Stimulated activated CD4-positive, alpha-beta T cell treated with anti-CD3 and anti-CD28 coated beads, Interleukin-4, amount 100 ng/mL, for 48 hours (primary cell): ENCODE measurements around the gene PCK1.

ENCODE experiments used
- DNase-seq, 2 donors: peaks; one replicate each; pipeline ENCODE4 v3.0.0-alpha.2; 2020; ENCODE audit warnings: low read depth in 2 of 2

Gene PCK1

DNA sequence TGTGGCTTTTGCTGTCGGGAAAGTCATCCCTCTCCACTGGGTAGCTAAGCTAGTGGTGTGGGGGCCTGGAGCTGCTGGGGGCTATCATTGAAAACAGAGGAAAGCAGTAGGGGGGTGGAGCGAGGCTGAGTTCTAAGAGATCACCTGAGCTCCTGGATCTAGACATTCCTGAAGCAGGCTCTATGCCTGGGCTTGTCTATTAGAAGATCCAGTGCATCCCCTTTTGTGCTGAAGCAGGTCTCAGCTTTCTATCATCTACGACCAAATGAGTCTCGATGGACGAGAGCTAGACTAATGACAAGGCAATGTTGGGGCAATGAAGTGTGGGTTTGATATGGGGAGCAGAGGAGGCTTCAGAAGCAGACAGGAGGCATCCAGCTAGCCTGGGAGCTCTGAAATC, 40.8 kb downstream of the PCK1 start:
- no peak for DNase-seq

DNA sequence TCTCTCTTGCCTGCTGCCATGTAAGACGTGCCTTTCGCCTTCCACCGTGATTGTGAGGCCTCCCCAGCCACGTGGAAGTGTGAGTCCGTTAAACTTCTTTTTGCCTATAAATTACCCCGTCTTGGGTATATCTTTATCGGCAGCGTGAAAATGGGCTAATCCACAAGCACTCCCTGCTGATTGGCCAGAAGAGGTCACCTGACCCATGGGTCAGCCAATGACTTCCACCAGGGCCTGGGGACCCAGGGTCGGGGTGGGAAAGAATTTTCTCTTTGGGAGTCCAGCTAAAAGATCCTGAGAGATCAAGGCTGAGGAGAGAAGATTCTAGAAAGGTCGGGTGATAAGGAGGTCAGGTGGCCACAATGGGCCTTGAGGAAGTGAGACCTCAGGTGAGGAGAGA, 42.2 kb downstream of the PCK1 start:
- DNase-seq = no peak

DNA sequence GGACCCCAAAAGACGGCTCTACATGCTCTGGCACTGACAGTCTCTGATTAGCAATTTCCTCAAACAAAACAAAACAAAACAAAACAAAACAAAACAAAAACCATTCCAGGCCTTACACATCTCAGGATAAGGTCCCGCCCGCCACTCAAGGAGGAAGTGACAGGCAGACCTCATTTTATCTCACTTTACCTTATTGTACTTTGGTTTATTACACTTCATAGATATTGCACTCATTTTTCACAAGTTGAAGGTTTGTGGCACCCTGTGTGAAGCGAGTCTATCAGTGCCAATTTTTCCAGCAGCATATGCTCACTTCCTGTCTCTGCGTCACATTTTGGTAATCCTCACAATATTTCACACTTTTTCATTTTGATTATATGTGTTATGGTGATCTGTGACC, 44.1 kb downstream of the PCK1 start:
- DNase-seq = no peak

DNA sequence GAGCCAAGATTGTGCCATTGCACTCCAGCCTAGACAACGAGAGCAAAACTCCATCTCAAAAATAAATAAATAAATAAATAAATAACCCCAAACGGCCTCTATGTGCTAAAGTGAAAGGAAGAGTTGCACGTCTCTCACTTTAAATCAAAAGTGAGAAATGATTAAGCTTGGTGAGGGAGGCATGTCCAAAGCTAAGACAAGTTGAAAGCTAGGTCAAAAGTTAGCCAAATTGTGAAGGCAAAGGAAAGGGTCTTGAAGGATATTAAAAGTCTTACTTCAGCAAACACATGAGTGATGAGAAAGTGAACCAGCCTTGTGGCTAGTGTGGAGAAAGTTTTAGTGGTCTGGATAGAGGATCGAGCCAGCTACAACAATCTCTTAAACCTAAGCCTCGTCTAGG, 45.0 kb downstream of the PCK1 start:
- no peak for DNase-seq

DNA sequence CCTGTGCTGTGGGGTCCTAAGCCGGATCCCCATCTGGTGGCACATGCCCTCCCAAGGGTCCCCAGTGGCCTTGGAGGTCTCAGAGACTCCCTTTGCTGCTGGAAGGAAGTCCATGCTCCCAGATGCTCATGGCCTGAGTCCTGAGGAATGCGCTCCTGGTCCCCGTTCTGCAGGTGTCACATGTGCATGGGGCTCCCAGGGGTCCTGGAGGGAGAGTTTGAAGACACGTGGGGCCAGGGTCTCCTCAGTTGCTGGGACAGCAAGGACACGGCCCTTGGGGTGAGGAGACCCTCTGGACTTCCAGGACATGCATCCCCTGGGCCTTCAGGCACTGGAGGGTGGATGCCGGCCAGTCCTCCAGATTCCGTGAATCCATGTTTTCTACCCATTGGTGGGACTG, 47.6 kb downstream of the PCK1 start:
- no peak for DNase-seq

DNA sequence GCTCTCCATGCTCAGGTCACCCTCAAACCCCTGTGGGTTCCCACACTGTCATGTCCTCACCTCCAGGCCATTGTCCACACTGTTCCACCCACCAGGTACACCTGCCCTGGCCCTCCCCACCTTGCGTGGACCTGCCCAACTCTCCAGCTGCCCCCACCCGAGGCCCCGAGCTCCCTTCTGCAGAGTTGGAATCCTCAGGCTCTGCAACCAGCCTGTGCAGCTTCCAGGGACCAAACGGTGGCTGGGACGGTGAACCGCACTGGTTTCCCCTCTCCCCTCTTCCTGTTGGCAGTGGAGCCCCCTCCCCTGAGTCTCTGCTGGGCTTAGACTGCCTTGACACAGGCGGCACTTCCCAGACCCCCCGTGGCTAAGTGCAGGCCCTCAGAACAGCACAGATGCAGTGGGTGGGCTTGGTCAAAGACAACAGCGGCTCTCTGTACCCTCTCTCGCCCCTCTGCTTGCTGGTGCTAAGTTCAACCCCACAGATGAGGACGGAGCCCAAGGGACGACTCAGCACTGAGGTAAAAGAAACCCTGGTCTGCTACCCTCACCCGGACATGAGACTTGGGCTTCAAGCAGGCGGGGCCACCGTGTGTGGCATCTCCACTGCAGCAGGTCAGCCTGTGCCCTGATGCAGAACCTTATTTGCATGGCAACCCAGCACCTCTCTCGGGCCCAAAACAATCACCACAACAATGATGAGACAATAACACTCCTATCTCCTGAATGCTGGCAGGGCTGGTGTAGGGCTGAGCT, 48.4 kb downstream of the PCK1 start:
- no peak for DNase-seq

DNA sequence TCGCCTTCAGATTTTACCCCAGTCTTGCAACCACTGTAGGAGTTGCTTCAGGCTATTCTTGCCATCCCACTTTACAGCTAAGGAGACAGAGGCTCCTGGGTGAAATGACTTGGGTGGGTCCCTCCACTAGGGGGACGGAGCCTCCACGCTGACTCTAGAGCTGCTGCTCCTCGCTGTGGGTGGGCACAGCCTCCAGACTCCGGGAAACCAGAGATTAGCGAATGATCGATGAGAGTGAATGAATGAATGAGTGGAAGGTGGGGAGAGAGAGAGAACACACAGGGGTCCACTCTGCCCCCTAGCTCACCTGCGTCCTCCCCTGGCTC, 48.9 kb downstream of the PCK1 start:
- DNase-seq = no peak

DNA sequence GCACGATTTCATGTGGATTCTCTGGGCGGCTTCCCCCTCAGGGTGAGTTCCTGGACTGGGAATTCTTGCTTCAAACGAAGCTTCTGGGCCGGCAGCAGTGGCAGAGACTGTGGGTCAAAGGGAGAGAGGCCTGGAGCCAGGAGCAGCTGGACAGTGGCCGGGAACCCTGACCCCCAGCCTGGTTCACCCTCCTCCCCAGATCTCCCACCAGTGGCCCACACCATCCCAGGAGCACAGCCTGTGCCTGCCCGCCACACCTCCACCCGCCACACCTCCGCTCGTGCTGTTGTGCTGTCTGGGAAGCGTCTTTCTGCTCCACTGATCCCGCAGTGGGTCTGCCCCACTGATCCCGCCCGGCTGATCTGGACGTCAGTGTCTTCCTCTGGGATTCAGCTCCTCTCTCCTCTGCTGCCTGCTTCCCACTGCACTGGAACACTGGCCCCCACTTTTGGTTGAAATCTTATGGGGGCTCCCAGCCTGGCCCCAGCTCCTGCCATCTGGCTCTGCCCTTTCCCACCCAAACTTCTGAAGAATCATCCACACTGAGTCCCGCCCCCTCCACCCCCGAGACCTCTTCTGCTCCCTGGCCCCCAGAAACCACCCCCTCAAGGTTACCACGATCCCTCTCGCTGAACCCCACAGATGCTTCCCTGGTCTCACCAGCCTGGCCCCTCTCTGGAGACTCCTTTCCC, 49.5 kb downstream of the PCK1 start:
- no peak for DNase-seq

DNA sequence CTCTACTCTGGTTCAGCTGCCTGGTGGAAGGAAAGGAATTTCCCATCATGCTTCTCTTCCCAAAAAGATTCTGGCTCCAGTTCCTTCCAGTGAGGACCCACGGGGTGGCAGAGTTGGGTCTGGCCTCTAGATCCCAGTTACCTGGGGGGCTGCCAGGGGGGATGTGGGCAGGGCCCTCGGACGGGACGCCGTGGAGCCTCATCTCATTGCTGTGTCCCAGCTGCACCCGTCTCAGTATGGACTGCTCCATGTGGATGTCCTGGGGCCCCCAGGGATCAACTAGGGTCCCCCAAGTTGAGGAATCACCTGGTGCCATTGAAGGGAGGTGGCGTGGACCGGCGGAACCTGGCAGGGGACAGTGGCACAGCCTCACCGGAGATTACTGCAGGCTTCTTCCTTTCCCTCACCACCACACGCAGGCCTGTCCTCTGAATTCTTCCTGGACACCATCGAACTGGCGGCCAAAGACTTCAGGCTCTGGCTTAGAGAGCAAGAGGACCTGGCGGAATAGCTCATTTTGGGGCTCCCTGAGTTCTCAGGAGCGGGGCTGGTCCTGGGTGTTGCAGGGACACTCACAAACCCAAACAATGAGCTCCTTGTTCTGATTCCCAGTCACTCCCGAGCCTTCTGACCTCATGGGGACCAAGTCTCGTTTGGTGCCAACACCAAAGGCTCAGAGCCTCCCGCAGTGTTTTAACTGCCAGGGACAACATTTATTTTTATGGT, 50.8 kb downstream of the PCK1 start:
- DNase-seq = no peak

DNA sequence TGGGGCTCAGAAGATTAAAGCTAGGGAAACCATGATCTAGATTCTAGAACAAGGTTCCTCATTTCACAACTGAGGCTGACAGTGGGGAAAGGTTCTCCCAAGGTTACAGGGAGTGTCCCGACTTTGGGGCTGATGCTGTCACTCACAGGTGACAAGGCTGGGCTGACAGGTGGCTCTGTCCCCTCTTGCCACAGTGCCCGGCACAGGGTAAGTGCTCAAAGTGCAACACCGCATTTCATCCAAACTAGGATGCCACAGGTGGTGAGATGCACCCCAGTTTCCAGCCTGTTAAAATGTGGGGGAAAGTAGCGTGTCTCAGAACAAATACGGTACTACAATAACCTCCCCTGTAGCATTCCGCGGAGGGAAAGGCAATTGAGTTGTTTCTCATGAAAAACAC, 51.5 kb downstream of the PCK1 start:
- no peak for DNase-seq

DNA sequence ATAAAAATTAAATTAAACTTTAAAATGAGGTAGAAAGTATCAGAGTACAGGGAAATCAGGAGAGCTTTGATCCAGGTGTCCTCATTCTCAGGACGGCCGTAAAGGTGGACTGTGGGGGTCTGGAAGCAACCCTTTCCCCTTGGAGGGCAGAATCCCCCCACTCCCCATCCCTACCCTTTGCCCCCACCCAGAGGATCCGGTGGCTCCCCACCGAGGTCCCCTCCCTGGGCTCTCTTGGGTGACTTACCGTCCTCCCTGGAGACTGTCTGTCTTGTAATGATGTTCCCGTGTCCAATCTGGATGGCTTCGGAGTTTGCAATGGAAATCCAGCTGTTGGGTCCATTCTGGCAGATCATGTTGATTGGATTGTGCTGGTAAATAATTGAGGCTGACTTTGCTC, 52.0 kb downstream of the PCK1 start:
- DNase-seq = no peak

DNA sequence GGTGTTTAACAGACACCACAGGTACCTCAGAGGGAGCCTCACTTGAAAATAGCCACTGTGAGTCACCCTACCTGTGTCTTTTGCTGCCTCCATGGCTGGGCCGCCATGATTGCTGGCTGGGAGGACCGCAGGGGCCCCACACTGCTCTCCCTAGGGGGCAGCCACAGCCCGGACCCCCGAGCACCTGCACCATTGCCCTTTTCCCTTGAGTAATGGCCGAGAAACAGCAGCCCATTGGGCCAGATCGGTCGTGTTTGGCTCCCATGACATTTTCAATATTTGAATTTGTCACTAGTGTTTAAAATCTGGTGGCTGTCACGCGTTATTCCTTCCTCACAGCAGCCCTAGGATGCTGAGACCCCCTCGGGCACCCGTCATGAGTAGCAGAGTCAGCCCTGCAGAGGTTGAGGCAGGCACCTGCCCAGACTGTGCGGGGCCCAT, 52.6 kb downstream of the PCK1 start:
- DNase-seq = no peak

DNA sequence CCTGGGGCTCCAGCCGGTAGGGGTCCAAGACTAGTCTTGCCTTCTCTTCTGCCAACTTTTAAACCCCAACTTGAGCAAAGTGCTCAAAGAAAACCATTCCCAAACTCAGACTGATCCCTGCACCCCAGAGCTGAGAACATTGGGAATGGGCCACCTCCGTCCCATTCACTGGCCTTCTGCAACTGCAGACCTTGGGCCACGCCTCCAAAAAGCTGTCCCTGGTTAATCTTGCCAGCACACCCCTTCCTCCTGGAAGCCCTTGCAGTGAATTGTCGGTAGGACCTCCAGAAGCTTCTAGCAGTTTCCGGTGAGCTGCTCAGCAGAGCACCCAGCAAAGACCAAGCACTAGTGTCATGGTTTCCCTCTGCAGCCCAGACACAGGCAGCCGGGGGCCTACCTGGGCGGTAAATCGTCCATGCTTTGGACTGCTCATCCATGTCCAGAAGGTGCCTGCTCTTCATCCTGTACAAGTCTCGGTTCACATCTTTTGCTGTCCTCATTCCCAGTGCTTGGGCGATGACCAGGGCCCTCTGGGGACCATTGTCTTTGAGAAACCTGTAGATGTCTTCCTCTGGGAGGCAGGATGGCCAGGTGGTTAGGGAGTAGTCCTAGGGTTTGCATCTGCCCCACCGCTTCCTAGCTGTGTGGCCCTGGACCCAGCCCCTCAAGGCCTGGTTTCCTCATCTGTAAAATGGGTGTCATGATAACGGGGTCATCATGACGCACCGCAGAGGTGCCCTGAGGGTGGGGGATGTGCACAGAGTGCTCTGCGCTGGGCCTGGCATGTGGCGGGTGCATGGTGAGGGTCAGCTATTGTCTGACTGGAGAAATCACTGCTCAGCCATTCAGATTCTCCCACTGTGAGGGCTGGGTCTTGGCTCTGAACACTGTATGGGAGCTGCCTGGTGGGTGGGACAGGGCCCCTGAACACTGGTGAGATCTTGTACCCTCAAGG, 53.9 kb downstream of the PCK1 start:
- DNase-seq = no peak

DNA sequence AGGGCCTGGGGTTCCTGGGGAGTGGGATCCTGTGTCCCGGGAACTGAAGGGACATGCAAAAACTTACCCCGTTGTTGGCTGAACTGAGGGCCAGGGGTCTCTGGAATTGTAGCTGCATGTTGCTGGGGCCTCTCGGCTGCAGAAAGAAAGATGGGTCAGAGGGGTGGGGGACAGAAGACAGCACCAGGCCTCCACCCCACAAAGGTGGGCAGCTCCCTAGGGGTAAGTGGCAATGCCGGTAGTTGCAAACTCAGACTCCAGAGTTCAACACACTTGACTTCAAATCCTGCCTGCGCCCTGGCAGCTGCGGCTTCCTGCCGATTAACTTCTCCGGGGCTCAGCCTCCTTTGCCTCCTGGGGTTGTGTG, 54.5 kb downstream of the PCK1 start:
- DNase-seq = no peak

DNA sequence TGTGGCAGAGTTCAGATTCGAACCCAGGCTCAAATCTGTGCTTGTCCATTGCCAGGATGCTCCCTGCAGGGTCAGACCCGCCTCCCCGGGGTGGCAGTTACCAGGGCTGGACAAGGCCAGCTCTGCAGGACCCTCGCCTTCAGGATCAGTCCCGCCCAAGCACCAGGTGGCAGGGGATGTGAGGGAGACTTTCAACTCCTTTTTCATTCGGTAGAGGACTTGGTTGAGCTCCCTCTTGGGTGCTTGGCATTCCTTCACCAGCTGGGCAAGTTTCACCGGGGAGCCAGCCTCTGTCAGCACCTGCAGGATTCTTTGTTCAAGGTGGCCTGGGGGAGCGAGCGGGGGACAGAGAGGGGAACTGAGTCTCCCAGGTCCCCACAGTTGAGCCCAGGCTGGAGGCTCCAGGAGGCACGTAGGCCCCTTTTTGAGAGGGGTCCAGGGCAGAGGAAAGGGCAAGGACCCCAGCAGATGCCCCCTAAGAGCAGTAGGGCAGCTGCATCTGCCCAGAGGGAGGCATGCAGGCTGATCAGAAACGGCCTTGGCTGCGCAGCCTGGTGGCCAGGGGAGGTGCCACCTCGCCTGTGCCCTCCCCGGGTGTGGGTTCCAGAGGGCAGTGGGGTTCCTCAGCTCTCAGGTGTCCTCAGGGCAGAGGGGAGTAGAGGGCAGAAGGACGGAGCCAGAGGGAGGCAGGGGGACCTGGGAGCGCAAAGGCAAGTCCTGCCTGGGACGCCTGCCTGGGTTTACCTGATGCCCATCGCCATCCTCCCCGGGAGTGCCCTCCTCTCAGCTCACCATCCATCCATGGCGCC, 55.4 kb downstream of the PCK1 start:
- no peak for DNase-seq

DNA sequence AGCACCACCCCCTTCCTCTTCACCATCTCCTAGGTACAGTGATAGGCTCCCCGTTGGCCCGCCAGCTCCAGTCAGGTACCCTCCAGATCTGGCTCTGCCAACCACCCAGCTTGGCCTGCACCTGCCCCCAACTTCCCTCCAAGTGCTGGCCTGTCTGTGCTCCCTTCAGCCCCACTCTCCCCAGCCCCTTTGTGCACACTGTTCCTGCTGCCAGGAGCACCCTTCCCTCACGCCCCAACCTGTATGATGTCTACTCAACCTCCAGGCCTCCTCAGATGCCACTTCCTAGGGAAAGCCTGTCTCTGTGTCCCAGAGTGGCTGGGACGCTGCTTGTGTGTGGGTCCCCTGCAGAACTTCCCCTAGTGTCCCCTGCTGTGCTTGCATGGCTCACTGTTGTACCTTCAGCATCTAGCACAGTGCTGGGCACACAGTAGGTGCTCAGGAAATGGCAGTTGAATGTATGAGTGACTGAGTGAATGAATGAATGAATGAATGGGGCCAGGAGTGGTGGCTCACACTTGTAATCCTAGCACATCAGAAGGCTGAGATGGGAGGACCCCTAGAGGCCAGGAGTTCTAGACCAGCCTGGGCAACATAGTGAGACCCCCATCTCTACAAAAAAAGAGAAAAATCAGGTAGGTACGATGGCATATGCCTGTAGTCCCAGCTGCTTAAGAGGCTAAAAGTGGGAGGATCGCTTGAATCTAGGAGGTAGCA, 56.3 kb downstream of the PCK1 start:
- DNase-seq = no peak
